SU-DHL-6 (cell line): Measurements from ENCODE around the gene VILL.

ENCODE experiments used
- H2AFZ ChIP-seq: fragments of 200-600 bp; sonication (generic); 2 replicates; pipeline ENCODE4 v1.6.1; 2014; ENCODE audit warnings: low read depth, mild to moderate bottlenecking, moderate library complexity, mixed read lengths, antibody characterized with exemption, low read length; ENCODE audit not compliant: severe bottlenecking
- H3F3A ChIP-seq: fragments of 200-600 bp; shearing (Covaris generic); 2 replicates; pipeline ENCODE4 v1.6.0; 2016; ENCODE audit warnings: antibody characterized with exemption, mild to moderate bottlenecking; ENCODE audit not compliant: insufficient read depth
- H3K27ac ChIP-seq: fragments of 200-600 bp; sonication (generic); 2 replicates; pipeline ENCODE4 v1.5.1; 2016; ENCODE audit warnings: low read depth, mild to moderate bottlenecking, low read length, moderate library complexity, mixed read lengths
- H3K27me3 ChIP-seq: fragments of 200-600 bp; sonication (generic), shearing (Covaris generic); 2 replicates; pipeline ENCODE4 v1.6.0; 2014; ENCODE audit warnings: mild to moderate bottlenecking, low read length
- H3K36me3 ChIP-seq: fragments of 200-600 bp; sonication (generic); 2 replicates; pipeline ENCODE4 v1.6.1; 2014; ENCODE audit warnings: mild to moderate bottlenecking, low read length, mixed read lengths
- H3K4me2 ChIP-seq: fragments of 300-600, 200-600 bp; shearing (Covaris generic), sonication (generic); 2 replicates; pipeline ENCODE4 v1.6.0; 2014; ENCODE audit warnings: low read length, low read depth, mild to moderate bottlenecking; ENCODE audit not compliant: poor library complexity, severe bottlenecking
- H3K4me3 ChIP-seq: fragments of 200-600 bp; sonication (generic); 2 replicates; pipeline ENCODE4 v1.5.1; 2014; ENCODE audit warnings: antibody characterized with exemption, low read length, mild to moderate bottlenecking, mixed read lengths; ENCODE audit not compliant: insufficient read depth, poor library complexity, severe bottlenecking
- H3K79me2 ChIP-seq: fragments of 200-600 bp; sonication (generic); 2 replicates; pipeline ENCODE4 v1.6.1; 2014; ENCODE audit warnings: mild to moderate bottlenecking, low read length, moderate library complexity; ENCODE audit not compliant: insufficient read depth
- H3K9ac ChIP-seq: fragments of 200-600 bp; sonication (generic); 2 replicates; pipeline ENCODE4 v1.7.0; 2014; ENCODE audit warnings: mild to moderate bottlenecking, low read length
- H3K9me2 ChIP-seq: fragments of 200-600 bp; sonication (generic); replicated peaks from 2 replicates; pipeline ENCODE4 v1.6.1; 2014; ENCODE audit warnings: low read length; ENCODE audit not compliant: insufficient read depth
- H3K9me3 ChIP-seq: fragments of 200-600 bp; sonication (generic); 2 replicates; pipeline ENCODE4 v1.6.1; 2014; ENCODE audit warnings: low read length, mixed read lengths; ENCODE audit not compliant: insufficient read depth
- H4K20me1 ChIP-seq: fragments of 200-600 bp; sonication (generic); 2 replicates; pipeline ENCODE4 v1.6.1; 2014; ENCODE audit warnings: low read depth, mild to moderate bottlenecking, antibody characterized with exemption, low read length, moderate library complexity, mixed read lengths
- EZH2phosphoT487 ChIP-seq: fragments of 200-600 bp; sonication (generic), shearing (Covaris generic); conservative IDR thresholded peaks from 2 replicates; pipeline ENCODE4 v1.6.1; 2018; ENCODE audit warnings: mild to moderate bottlenecking, antibody characterized with exemption, low read length, moderate library complexity, mixed read lengths
- TF ChIP-seq, protein P1 (sequence below): fragments of 200-600 bp; sonication (generic); IDR thresholded peaks from one replicate; pipeline ENCODE4 v1.5.1; 2017; ENCODE audit warnings: antibody characterized with exemption, mild to moderate bottlenecking, low read length, moderate library complexity; ENCODE audit not compliant: insufficient read depth, poor library complexity, severe bottlenecking

Gene VILL

DNA sequence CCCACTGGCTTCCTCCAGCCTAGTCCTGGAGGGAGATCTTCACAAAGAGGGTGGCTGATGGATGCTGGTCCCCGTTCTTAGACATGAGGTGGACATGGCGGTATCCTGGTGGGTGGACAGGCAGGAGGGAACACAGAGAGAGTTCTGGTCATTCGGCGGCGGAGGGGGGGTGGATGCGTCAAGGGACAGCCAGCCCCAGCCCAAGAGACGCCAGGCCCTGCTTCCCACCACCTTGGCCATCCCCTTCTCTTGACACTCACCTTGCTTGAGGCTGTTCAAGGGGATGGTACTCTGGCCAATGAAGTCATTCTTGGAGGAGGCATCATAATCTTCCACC lies 17.1 kb downstream of the VILL start:
- TF ChIP-seq, protein P1, sequence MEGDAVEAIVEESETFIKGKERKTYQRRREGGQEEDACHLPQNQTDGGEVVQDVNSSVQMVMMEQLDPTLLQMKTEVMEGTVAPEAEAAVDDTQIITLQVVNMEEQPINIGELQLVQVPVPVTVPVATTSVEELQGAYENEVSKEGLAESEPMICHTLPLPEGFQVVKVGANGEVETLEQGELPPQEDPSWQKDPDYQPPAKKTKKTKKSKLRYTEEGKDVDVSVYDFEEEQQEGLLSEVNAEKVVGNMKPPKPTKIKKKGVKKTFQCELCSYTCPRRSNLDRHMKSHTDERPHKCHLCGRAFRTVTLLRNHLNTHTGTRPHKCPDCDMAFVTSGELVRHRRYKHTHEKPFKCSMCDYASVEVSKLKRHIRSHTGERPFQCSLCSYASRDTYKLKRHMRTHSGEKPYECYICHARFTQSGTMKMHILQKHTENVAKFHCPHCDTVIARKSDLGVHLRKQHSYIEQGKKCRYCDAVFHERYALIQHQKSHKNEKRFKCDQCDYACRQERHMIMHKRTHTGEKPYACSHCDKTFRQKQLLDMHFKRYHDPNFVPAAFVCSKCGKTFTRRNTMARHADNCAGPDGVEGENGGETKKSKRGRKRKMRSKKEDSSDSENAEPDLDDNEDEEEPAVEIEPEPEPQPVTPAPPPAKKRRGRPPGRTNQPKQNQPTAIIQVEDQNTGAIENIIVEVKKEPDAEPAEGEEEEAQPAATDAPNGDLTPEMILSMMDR, result no peak
- TF ChIP-seq EZH2phosphoT487, result no peak
- Histone ChIP-seq H3K79me2 (no peaks in the 10 kb centered on the region), H3K36me3 (no peaks in the 10 kb centered on the region), H3K9me3 (no peaks in the 10 kb centered on the region), H2AFZ (no peak overlapping the region), H4K20me1 (no peaks in the 10 kb centered on the region), H3F3A (no peaks in the 10 kb centered on the region), H3K9ac (no peak overlapping the region), H3K9me2 (no peaks in the 10 kb centered on the region), H3K4me2 (no peak overlapping the region), H3K27me3 (no peaks in the 10 kb centered on the region), H3K27ac (no peak overlapping the region), H3K4me3 (no peak overlapping the region)

GRCh38 chr3:38008191-38008701 lies 17.7 kb downstream of the VILL start:
- H4K20me1 ChIP-seq, result no peaks in the 10 kb centered on the region
- H3K9ac ChIP-seq, result no peak overlapping the region
- H3K27me3 ChIP-seq, result no peaks in the 10 kb centered on the region
- TF ChIP-seq EZH2phosphoT487, result no peak
- TF ChIP-seq, protein P1, result no peak
- H3K4me3 ChIP-seq, result no peak overlapping the region
- H2AFZ ChIP-seq, result no peak overlapping the region
- no peaks in the 10 kb centered on the region for H3K9me2 ChIP-seq
- no peaks in the 10 kb centered on the region for H3K79me2 ChIP-seq
- no peaks in the 10 kb centered on the region for H3K36me3 ChIP-seq
- no peaks in the 10 kb centered on the region for H3K9me3 ChIP-seq
- H3F3A ChIP-seq, result no peaks in the 10 kb centered on the region
- H3K27ac ChIP-seq, result no peak overlapping the region
- H3K4me2 ChIP-seq, result no peak overlapping the region

GRCh38 chr3:38008971-38009580 lies 18.5 kb downstream of the VILL start:
- TF ChIP-seq, protein P1, result no peak
- TF ChIP-seq EZH2phosphoT487, result no peak
- Histone ChIP-seq H3K79me2 (no peaks in the 10 kb centered on the region), H2AFZ (no peak overlapping the region), H4K20me1 (no peaks in the 10 kb centered on the region), H3K4me3 (no peak overlapping the region), H3K9me3 (no peaks in the 10 kb centered on the region), H3K9me2 (no peaks in the 10 kb centered on the region), H3K27ac (no peak overlapping the region), H3K27me3 (no peaks in the 10 kb centered on the region), H3K4me2 (no peak overlapping the region), H3K36me3 (no peaks in the 10 kb centered on the region), H3K9ac (no peak overlapping the region), H3F3A (no peaks in the 10 kb centered on the region)
